Neural progenitor cell (in vitro differentiated cells): Measurements from ENCODE around the gene DENND2D. TPM values are rescaled to one million over a fixed set of nuclear protein-coding genes. Genes with fewer than 3 reads are reported as not detected.
A peak's percentile ranks its signal among the peaks of the same experiment; 100 is the strongest.

Source experiments
- DNase-seq: peaks from one replicate; pipeline ENCODE4 v3.0.0-alpha.2; 2016; ENCODE audit warnings: low spot score
- H2AFZ ChIP-seq: fragments of 200-600 bp; sonication (generic); replicated peaks from 2 replicates; pipeline ENCODE4 v1.6.1; 2016; ENCODE audit warnings: antibody characterized with exemption
- H3F3A ChIP-seq: fragments of 200-600 bp; sonication (generic); 2 replicates; pipeline ENCODE4 v1.6.1; 2016; ENCODE audit warnings: antibody characterized with exemption, low read depth
- H3K27ac ChIP-seq: fragments of 200-600 bp; sonication (generic); 2 replicates; pipeline ENCODE4 v1.5.1; 2016; ENCODE audit warnings: mild to moderate bottlenecking
- H3K27me3 ChIP-seq: fragments of 200-600 bp; sonication (generic); 2 replicates; pipeline ENCODE4 v1.6.1; 2016; ENCODE audit warnings: mild to moderate bottlenecking, moderate library complexity
- H3K36me3 ChIP-seq: fragments of 200-600 bp; sonication (generic); 2 replicates; pipeline ENCODE4 v1.5.1; 2016
- H3K4me1 ChIP-seq: fragments of 200-600 bp; sonication (generic); 2 replicates; pipeline ENCODE4 v1.6.1; 2016; ENCODE audit warnings: mixed run types
- H3K4me2 ChIP-seq: fragments of 200-600 bp; sonication (generic); 2 replicates; pipeline ENCODE4 v1.6.1; 2016
- H3K4me3 ChIP-seq: fragments of 200-600 bp; sonication (generic); 2 replicates; pipeline ENCODE4 v1.5.1; 2016
- H3K79me2 ChIP-seq: fragments of 200-600 bp; sonication (generic); 2 replicates; pipeline ENCODE4 v1.6.1; 2016; ENCODE audit warnings: low read depth
- H3K9ac ChIP-seq: fragments of 200-600 bp; sonication (generic); 2 replicates; pipeline ENCODE4 v1.6.1; 2016
- H3K9me3 ChIP-seq: fragments of 200-600 bp; sonication (generic); 2 replicates; pipeline ENCODE4 v1.5.1; 2016; ENCODE audit warnings: low read depth
- H4K20me1 ChIP-seq: fragments of 200-600 bp; sonication (generic); 2 replicates; pipeline ENCODE4 v1.6.1; 2016; ENCODE audit warnings: low read depth
- H3K27ac Mint-ChIP-seq: 3 replicates; pipeline ENCODE4 v1.8.0; 2021; ENCODE audit warnings: mixed read lengths
- H3K27me3 Mint-ChIP-seq: 2 replicates; pipeline ENCODE4 v1.8.0; 2022; ENCODE audit warnings: low read depth, mild to moderate bottlenecking, inconsistent platforms, moderate library complexity, mixed read lengths; ENCODE audit not compliant: insufficient read depth
- H3K36me3 Mint-ChIP-seq: 3 replicates; pipeline ENCODE4 v1.8.0; 2021; ENCODE audit warnings: mixed read lengths
- H3K4me1 Mint-ChIP-seq: 3 replicates; pipeline ENCODE4 v1.8.0; 2021; ENCODE audit warnings: mixed read lengths
- H3K4me3 Mint-ChIP-seq: 3 replicates; pipeline ENCODE4 v1.8.0; 2021; ENCODE audit warnings: mild to moderate bottlenecking, moderate library complexity, mixed read lengths
- H3K9me3 Mint-ChIP-seq: 3 replicates; pipeline ENCODE4 v1.8.0; 2020; ENCODE audit warnings: mixed read lengths
- EZH2 ChIP-seq: fragments of 200-600 bp; sonication (generic); IDR thresholded peaks from 2 replicates; pipeline ENCODE4 v1.6.1; 2017; ENCODE audit warnings: antibody characterized with exemption, mild to moderate bottlenecking, moderate library complexity
- EZH2phosphoT487 ChIP-seq: fragments of 200-600 bp; sonication (generic); IDR thresholded peaks from 2 replicates; pipeline ENCODE4 v1.6.1; 2017; ENCODE audit warnings: antibody characterized with exemption
- total RNA-seq: library from RNA; depleted of rRNA; stranded (reverse); fragments of >200 nt; gene quantifications from 2 replicates; pipeline ENCODE4 v1.2.3, GENCODE V29; 2015; ENCODE audit warnings: low replicate concordance
- TF ChIP-seq, protein P1 (sequence below): fragments of 200-600 bp; sonication (generic); IDR thresholded peaks from 2 replicates; pipeline ENCODE4 v1.5.1; 2017; ENCODE audit warnings: antibody characterized with exemption, mild to moderate bottlenecking

DENND2D gene
- total RNA-seq, 1 donor from 2014 or later, result not detected

DNA sequence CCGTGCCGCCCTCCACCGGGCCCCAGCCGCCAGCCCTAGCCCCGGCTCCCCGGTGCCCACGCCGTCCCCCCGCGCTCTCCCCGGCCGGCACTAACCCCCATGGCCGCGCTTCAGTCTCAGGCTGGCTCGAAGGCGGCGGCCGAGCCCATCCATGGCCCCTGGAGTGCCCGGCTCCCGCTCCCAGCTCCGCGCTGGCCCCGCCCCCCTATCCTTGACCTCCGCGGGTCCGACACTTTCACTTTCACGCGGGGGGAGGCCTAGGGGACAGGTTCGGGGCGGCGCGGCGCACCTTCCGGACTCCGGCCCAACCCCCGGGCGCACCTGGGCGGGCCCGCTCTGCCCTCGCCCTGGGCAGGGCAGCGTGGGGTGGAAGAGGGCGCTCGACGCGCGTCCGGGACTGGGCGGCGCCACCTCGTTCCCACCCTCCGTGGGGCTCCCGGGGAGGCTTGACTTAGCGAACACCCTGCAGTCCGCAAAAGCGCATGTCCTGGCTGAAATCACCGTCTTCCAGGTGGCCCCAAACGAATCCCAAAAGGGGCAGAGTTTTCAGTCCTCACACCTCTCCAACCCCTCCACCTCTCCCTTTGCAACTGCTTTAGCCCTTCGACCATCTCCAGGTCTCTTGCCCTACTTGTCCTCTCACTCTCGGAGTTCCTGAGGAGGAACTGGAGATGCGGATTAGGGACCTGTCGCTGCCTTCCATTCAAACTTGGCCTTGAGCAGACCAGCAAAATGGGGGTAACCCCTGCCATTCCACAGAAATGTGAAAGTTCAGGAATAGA is 3.9 kb upstream of the DENND2D start:
- no peaks in the 10 kb centered on the region for H3K79me2 ChIP-seq
- no peak overlapping the region for H2AFZ ChIP-seq
- Mint-ChIP-seq H3K9me3 (no peaks in the 10 kb centered on the region), H3K27ac (no peak overlapping the region), H3K4me3 (peak overlapping the region; percentile 75), H3K36me3 (no peaks in the 10 kb centered on the region), H3K27me3 (peaks cover 33% of the 10 kb centered on the region), H3K4me1 (peaks cover 6% of the 10 kb centered on the region)
- H3K4me3 ChIP-seq, result no peak overlapping the region
- H3K4me2 ChIP-seq, result no peak overlapping the region
- H3K9ac ChIP-seq, result no peak overlapping the region
- no peaks in the 10 kb centered on the region for H3K9me3 ChIP-seq
- H3K27me3 ChIP-seq, result peaks cover 28% of the 10 kb centered on the region
- no peaks in the 10 kb centered on the region for H4K20me1 ChIP-seq
- H3K27ac ChIP-seq, result no peak overlapping the region
- DNase-seq, result no peak
- H3K4me1 ChIP-seq, result no peaks in the 10 kb centered on the region
- H3F3A ChIP-seq, result no peaks in the 10 kb centered on the region
- H3K36me3 ChIP-seq, result no peaks in the 10 kb centered on the region
- TF ChIP-seq EZH2phosphoT487 (no peak), EZH2 (no peak)
- TF ChIP-seq, protein P1, sequence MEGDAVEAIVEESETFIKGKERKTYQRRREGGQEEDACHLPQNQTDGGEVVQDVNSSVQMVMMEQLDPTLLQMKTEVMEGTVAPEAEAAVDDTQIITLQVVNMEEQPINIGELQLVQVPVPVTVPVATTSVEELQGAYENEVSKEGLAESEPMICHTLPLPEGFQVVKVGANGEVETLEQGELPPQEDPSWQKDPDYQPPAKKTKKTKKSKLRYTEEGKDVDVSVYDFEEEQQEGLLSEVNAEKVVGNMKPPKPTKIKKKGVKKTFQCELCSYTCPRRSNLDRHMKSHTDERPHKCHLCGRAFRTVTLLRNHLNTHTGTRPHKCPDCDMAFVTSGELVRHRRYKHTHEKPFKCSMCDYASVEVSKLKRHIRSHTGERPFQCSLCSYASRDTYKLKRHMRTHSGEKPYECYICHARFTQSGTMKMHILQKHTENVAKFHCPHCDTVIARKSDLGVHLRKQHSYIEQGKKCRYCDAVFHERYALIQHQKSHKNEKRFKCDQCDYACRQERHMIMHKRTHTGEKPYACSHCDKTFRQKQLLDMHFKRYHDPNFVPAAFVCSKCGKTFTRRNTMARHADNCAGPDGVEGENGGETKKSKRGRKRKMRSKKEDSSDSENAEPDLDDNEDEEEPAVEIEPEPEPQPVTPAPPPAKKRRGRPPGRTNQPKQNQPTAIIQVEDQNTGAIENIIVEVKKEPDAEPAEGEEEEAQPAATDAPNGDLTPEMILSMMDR, result no peak

GRCh38 chr1:111203681-111204200 is 3.3 kb upstream of the DENND2D start:
- H3K27me3 Mint-ChIP-seq, result peaks cover 33% of the 10 kb centered on the region
- no peaks in the 10 kb centered on the region for H3K9me3 Mint-ChIP-seq
- Histone ChIP-seq H3K4me3 (no peak overlapping the region), H3K27me3 (peaks cover 28% of the 10 kb centered on the region), H3K79me2 (no peaks in the 10 kb centered on the region), H2AFZ (no peak overlapping the region), H3K9me3 (no peaks in the 10 kb centered on the region), H3K4me1 (no peaks in the 10 kb centered on the region), H3K36me3 (no peaks in the 10 kb centered on the region), H3K9ac (no peak overlapping the region), H4K20me1 (no peaks in the 10 kb centered on the region), H3F3A (no peaks in the 10 kb centered on the region), H3K4me2 (no peak overlapping the region), H3K27ac (no peak overlapping the region)
- H3K4me3 Mint-ChIP-seq, result no peak overlapping the region
- peaks cover 6% of the 10 kb centered on the region for H3K4me1 Mint-ChIP-seq
- no peak overlapping the region for H3K27ac Mint-ChIP-seq
- no peak for TF ChIP-seq EZH2
- TF ChIP-seq, protein P1, result no peak
- no peak for TF ChIP-seq EZH2phosphoT487
- DNase-seq, result no peak
- no peaks in the 10 kb centered on the region for H3K36me3 Mint-ChIP-seq

DNA sequence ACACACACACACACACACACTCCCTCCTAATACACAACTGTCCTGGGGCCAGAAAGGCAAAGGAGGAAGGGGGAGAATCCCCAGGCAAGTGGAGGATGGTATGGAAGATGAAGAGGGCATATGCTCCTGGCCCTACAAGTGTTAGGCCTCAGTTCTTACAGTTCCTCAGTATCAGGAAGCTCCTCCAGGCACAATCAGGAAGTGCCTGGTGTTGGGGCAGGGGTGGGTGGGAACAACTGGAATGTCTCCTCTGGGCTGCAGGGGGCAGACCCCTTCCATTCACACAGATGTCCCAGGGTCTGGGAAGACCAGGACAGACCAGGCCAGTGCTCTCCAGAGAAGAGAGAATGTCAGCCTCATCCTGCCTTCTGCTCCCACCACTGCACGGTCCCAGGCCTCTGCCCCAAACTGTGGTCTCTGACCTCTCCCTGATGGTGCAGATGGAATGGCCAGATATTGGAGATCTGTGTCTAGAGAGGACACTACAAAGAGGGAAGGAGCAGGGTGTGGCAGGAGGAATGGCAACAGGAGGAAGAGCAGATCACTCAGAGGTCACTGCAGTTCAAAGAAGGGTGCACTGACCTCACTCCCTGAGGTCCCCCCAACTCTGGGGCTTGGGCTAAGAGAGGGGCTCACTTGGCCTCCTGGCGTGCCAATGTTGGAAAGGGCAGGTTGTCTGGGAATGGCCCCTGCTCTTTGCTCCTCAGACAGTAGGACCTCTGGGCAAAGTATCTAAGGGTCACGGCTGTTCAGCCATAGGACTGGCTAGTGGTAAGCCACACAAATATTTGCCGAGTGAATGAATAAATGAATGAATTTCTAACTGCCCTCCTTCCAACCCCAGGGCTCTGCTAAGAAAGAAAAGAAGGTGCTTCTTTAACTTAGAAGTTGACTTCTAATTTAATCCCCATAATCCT is 2.5 kb upstream of the DENND2D start:
- no peaks in the 10 kb centered on the region for H3K36me3 ChIP-seq
- Mint-ChIP-seq H3K4me3 (no peak overlapping the region), H3K27ac (peak overlapping the region; percentile 46), H3K9me3 (no peaks in the 10 kb centered on the region), H3K4me1 (peaks cover 6% of the 10 kb centered on the region), H3K27me3 (peaks cover 30% of the 10 kb centered on the region), H3K36me3 (no peaks in the 10 kb centered on the region)
- H3K4me3 ChIP-seq, result no peak overlapping the region
- peaks cover 28% of the 10 kb centered on the region for H3K27me3 ChIP-seq
- H3K9ac ChIP-seq, result no peak overlapping the region
- DNase-seq, result no peak
- H3K79me2 ChIP-seq, result no peaks in the 10 kb centered on the region
- no peak overlapping the region for H2AFZ ChIP-seq
- TF ChIP-seq, protein P1, result no peak
- TF ChIP-seq EZH2phosphoT487, result no peak
- TF ChIP-seq EZH2, result no peak
- no peaks in the 10 kb centered on the region for H4K20me1 ChIP-seq
- no peaks in the 10 kb centered on the region for H3K4me1 ChIP-seq
- H3K27ac ChIP-seq, result no peak overlapping the region
- H3K9me3 ChIP-seq, result no peaks in the 10 kb centered on the region
- H3K4me2 ChIP-seq, result no peak overlapping the region
- H3F3A ChIP-seq, result no peaks in the 10 kb centered on the region
